Activated T-cell treated with anti-CD3 and anti-CD28 coated beads for 4 hours (primary cell): ENCODE measurements around the gene CLDN5.
"Not testable (repeated sequence)": the region's sequence is repeated elsewhere in the genome, so short reads cannot be mapped to it uniquely, and the experiment has no call there.

ENCODE experiments used
- DNase-seq: peaks from one replicate; pipeline ENCODE4 v3.0.0-alpha.2; 2020

The CLDN5 gene, protein sequence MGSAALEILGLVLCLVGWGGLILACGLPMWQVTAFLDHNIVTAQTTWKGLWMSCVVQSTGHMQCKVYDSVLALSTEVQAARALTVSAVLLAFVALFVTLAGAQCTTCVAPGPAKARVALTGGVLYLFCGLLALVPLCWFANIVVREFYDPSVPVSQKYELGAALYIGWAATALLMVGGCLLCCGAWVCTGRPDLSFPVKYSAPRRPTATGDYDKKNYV

GRCh38 chr22:19524170-19525115 lies at the start of gene CLDN5:
TSS of gene CLDN5 (minus strand) at chr22:19524410. CDS start at chr22:19524255, 155 bp downstream.
- DNase-seq, result no peak

DNA sequence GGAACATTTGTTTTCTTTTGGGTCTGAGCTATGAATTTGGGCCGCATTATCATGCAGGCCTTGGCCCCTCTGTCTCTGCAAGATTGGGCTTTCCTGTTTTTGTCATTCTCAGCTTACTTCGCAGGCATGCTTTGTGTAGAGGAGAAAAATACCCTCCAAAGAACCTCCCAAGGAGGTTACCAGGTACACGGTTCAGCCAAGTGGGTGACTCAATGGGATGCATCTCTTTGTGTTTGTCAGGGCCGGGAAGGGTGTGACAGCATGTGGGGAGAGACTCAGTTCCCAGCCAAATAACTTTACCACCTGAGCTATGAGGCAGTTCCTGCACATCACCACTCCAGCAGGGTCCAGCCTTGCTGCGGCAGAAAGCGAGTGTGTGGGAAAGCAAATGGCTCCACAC lies 47.8 kb upstream of the CLDN5 start:
- no peak for DNase-seq

DNA sequence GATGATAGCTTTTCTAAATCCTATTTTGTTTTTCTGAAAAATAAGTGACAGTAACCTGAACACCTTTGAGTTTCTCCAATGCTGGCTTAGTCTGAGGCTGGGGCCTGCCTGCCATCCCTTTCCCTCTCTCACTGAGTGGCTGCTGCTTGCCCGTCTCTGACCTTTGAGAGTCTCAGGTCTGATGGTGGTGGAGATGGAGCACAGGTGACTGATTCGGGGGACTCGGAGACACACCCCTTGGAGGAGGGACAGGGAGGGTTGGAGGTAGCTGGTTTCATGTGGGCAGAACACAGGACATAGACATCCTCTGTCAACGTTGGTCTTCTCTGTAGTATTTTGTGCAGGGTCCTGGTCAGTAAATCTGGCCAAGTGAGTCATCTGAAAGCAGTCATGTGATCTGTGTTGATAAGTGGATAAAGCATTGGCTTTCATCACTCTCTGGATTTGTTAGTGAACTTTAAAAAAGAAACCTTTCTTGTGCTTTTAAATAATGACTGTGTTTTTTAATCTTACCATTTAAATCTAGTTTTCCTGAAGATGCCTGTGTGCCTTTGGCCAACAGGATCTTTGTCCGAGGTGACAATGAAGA lies 47.1 kb upstream of the CLDN5 start:
- no peak for DNase-seq

- DNase-seq, result no peak
Measured at GRCh38 chr22:19569976-19570375, 45.8 kb upstream of the CLDN5 start.

DNA sequence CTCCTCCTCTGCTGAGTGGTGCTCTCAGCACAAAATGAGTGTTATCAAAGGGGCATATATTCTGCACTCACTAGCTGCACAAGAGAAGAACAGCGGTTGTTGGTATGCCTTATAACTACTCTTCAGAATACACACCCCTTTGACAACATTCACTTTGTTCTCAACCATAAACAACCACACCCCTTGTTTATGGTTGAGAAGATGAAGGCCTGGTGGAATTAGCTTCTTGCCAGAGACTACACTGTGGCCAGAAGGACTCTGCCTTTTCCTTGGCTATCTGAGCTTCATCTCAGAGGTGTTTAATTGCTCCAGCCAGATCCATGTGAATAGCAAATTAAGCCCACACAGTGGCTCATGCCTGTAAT lies 45.0 kb upstream of the CLDN5 start:
- no peak for DNase-seq

- no peak for DNase-seq
Measured at GRCh38 chr22:19568337-19569275, 44.4 kb upstream of the CLDN5 start.

DNA sequence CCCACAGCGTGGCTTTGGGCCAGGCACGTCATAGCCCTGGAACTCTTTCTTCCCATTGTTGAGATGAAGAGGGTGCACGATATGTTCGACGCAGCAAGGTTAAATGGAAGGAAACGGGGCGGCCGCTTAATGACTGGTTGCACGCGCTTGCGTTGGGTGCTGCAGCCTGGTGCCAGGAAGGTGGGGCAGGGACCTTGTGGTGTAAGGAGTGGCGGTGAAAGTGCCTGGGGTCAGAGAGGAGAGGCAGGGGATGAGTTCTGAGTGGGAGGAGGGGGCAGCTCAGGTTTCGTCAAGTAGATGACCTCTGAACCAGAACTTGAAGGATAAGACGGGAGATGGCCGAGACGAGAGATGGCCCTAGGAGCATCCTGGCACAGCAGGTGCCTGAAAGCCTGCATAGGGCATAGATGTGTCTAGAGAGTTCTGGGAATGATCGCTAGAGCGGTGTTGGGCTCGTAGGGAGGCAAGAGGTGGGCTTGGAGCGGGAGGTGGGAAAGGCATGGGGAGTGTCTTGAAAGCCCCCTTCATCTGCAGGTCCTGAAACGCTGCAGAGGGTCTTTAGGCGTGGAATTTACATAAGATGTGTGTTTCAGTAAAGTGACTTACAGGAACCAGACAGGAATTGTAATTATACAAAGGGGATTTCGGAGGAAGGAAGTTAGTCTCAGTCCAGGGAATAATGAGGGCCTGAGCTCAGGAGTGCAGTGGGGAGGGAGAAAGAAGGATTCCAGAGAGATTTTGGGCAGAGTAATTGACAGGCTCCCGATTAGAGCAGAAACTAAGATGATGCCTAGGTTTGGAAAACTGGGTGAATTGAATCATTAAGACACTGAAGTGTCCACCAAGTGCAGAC lies 43.2 kb upstream of the CLDN5 start:
- no peak for DNase-seq

- no peak for DNase-seq
Measured at GRCh38 chr22:19566279-19567156, 42.3 kb upstream of the CLDN5 start.

DNA sequence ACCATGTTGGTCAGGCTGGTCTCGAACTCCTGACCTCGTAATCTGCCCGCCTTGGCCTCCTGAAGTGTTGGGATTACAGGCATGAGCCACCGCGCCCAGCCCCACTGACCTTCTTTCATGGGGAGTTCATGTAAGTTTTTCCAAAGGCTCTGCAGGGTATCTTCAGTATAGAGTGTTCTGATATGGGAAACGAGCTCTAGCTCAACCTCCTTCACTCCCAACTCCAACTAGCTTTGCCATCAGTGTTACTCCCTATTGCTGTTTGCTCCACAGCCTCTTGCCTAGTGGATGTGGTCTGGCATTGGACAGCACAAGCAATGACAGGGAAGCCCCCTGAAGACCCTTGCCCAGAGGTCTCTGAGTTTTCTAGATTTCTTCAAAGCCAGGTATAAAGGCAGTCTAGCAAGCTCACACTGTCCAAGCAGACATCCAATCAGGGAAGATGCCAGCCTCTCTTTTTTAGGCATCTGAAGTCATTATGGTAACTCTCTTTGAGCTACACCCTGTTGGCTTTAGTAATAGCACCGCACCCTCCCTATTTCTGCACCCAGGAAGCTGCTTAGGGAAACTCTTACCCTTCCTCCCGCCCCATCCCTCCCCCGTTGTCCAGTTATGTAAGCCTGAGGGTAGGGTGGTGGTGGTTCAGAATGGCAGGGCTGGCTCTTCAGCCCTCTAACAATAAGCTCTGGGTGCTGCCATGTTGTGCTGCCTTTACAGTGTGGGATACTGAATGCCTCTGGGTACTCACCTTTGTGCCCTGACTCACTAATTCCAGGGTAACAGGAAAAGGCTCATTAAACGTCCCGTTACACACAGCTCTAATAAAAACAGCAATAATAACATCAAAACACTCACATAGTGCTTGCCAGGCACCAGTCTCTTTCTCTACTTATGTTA lies 41.4 kb upstream of the CLDN5 start:
- DNase-seq, result no peak

DNA sequence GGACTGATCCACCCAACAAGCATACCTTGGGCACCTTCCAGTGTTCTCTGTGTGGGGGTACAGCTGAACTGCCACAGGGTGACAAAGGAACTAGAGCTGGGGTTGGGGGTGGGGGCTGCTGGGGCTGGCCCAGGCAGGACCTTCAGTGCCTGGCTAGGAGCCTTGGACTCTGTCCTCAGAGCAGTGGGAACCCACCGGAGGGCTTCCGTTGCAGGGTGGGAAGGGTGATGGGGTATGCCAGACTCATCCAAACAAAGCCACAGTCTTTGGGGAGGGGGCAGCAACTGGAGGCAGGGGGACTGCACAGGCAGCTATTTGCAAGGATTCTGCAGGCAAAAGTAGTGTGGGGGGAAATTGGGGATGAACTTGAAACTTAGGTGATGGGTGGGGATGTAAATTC lies 35.7 kb upstream of the CLDN5 start:
- no peak for DNase-seq

- no peak for DNase-seq
Measured at GRCh38 chr22:19559324-19559811, 35.2 kb upstream of the CLDN5 start.

DNA sequence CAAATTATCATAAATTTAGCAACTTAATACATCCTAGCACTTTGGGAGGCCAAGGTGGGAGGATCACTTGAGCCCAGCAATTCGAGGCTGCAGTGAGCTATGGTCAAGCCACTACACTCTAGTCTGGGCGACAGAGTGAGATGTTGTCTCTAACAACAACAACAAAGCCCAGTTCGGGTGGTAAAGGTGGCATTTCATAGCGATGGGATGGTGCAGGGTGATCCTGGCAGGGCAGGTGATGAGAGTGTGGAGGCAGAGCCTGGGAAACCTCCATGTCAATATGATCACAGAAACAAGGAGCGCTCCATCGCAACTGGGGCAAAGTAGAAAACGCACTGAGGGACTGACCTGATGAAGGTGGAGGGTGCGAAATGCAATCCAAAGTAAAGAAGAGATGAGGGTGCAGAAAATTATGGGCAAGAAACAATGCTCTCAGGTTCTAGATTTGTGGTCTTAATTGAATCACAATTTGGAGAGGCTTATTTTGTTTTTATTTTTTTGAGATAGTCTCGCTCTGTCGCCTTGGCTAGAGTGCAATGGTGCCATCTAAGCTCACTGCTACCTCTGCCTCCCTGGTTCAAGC lies 32.8 kb upstream of the CLDN5 start:
- DNase-seq, result no peak

DNA sequence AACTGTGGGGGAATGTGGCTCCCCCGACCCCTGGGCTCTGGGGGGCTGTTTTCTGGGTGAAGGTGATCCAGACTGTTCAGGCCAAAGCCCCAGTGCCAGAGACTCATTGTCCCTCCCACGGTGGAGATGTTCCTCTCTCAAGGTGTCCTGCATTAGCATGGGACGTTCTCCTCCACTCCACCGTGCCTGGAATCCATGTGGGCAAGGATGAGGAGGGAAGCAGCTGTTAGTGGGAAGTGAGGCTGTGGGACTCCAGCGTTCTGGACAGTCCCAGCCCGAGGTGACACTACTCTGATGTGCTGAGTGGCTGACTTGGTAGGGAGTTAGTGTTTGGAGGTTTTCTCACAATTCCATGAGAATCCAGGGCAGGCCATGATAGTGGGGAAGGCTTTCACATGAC lies 31.4 kb upstream of the CLDN5 start:
- DNase-seq, result no peak

- DNase-seq, result no peak
Measured at GRCh38 chr22:19554834-19555404, 30.7 kb upstream of the CLDN5 start.

DNA sequence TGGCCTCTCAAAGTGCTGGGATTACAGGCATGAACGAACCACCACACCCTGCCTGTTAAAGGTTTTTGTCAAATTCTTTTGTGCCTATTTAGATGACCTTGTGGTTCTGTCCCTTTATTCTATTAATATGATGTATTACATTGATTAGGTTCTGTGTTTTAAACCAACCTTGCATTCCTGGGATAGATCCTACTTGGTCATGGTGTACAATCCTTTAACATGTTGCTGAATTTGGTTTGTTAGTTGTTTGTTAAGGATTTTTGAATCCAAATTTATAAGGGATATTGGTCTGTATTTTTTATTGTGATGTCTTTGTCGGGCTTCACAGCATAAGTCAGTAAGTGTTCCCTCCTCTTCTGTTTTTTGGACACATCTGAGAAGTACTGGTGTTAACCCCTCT lies 29.0 kb upstream of the CLDN5 start:
- DNase-seq, result no peak

DNA sequence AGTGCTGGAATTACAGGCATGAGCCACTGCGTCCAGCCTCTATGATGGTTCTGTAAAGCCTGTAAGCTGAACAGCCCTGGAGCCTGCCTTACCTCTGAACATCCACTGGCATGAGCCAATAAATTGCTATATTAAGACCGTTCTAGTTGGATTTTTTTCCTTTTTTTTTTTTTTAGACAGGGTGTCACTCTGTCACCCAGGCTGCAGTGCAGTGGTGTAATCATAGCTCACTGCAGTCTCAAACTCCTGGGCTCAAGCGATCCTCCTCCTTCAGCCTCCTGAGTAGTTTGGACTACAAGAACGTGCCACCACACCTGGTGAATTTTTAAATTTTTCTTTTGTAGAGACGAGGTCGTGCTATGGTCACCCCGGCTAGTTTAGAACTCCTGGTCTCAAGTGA lies 26.2 kb upstream of the CLDN5 start:
- no peak for DNase-seq

GRCh38 chr22:19549428-19549827 lies 25.2 kb upstream of the CLDN5 start:
- no peak for DNase-seq

DNA sequence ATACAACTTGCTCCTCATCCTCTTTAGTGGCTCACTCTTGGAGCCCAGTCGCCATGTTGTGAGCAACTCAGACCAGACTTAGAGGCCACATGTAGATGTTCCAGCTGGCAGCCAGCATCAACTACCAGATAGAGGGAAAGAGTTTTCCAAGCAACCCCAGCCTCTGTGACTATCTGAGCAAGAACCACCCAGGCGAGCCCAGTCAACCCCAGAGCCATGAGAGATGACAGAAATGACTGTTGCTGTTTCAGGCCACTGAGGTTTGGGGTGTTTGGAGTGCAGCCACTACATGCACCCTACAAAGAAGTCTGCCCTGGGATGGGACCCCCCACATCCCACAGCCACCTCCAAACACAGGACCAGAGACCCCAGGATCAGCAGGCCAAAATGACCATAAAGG lies 24.8 kb upstream of the CLDN5 start:
- no peak for DNase-seq

- DNase-seq, result not testable (repeated sequence)
Measured at GRCh38 chr22:19548427-19548826, 24.2 kb upstream of the CLDN5 start.
